LHCN-M2 (cell line): ENCODE results near the gene COQ2. TPM values are rescaled to one million over a fixed set of nuclear protein-coding genes. Genes with fewer than 3 reads are reported as not detected.
"Not testable (repeated sequence)": the region's sequence is repeated elsewhere in the genome, so short reads cannot be mapped to it uniquely, and the experiment has no call there.

ENCODE experiments used
- DNase-seq: peaks from one replicate; pipeline ENCODE4 v3.0.0-alpha.2; 2012; ENCODE audit warnings: low read depth
- total RNA-seq: library from RNA; depleted of rRNA; stranded (reverse); fragments of >200 nt; gene quantifications from 2 replicates; pipeline ENCODE4 v1.2.3, GENCODE V29; 2014

COQ2 gene
- total RNA-seq, 1 experiment from 2014 or later, result 25.5 TPM

DNA sequence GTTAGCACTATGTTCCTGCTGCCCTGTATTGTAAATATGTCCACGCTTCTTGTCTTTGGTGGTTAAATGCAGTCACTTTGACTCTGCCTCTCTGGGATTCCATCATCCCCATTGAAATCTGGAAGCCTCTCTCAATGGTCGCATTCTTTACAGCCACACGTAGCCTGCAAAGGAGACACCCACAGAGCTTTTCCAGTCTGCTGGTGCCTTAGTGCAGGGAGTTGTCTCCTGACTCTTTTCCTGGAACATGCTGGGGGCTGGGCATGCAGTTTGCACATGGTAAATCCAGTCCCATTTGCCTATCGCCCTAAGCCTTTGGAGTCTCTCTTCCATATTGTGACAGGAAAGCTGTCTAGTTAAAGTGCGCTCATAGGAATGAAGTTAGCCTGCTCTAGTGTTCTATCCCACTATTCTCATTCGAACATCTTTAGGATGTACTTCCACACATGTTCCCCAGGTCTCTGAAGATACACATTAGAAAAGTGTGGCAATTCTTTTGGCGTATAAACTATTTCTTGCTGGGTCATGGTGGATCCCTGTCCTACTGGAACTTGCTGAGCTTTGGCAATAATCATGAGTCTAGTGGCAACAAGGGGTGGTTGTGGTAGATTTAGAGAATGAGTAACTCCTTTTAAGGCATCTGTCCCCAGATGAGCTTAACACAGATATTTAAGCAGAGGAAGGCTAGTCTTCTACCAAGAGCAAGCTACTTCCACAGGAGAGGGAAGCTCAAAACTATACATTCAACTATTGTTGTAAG lies 33.7 kb downstream of the COQ2 start:
- DNase-seq, result no peak

- DNase-seq, result no peak
These were observed 36.1 kb downstream of the COQ2 start for GRCh38 chr4:83248486-83248885.

DNA sequence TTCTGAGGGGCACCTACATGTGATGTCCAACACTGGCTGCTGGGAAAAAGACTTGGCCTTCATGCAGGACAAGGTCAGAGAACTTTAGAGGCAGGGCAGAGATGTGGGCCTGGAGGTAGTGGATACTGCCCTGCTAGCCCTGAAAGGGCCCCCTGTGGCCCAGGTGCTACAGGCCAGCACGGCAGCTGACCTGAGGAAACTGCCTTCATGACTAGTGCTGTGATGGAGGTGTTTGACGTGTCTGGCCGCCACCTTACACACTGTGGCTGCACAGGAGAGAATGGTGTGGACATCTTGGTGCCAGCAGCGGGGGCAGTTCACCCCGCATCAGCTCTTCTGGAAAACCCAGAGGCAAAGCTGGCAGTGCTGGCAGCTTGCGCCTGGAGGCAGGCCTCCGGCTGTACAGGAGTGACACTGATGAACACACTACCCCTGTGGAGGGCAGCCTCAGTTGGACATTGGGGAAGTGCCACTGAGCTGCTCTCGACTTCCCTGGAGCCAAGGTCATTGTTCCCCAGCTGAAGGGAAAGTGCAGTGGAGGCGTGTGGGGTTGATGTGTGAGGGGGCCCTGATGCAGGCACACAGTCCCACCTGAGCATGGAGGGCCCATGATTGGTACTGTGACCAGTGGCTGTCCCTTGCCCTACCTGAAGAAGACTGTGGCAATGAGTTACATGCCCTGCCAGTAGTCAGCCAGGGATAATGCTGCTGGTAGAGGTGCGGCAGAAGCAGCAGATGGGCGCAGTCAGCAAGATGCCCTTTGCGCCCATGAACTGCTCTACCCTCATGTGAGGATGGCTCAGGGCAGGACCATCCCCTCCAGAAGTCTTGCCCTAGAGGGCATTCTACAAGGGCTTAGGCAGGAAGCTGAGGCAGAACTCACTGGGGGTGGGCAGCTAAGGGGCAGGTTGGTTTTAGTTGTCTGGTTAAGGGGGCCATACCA lies 36.9 kb downstream of the COQ2 start:
- no peak for DNase-seq

DNA sequence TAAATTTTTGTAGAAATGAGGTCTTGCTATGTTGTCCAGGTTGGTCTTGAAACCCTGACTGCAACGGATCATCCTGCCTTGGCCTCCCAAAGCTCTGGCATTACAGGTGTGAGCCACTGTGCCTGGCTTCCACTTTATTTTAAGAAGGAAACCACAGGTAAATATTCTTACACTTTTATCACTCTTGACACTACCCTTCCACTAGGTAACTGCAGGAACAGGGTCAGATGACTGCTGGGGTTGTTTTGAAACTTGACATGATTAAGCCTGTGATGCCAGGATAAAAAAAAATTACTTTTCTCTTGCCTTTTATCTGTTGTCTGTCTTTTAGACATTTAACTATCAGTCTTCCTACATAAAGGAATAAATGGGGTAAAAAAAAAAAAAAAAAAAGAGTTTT lies 43.5 kb downstream of the COQ2 start:
- DNase-seq, result no peak

- DNase-seq, result no peak
These were observed 44.2 kb downstream of the COQ2 start for GRCh38 chr4:83240379-83240875.

DNA sequence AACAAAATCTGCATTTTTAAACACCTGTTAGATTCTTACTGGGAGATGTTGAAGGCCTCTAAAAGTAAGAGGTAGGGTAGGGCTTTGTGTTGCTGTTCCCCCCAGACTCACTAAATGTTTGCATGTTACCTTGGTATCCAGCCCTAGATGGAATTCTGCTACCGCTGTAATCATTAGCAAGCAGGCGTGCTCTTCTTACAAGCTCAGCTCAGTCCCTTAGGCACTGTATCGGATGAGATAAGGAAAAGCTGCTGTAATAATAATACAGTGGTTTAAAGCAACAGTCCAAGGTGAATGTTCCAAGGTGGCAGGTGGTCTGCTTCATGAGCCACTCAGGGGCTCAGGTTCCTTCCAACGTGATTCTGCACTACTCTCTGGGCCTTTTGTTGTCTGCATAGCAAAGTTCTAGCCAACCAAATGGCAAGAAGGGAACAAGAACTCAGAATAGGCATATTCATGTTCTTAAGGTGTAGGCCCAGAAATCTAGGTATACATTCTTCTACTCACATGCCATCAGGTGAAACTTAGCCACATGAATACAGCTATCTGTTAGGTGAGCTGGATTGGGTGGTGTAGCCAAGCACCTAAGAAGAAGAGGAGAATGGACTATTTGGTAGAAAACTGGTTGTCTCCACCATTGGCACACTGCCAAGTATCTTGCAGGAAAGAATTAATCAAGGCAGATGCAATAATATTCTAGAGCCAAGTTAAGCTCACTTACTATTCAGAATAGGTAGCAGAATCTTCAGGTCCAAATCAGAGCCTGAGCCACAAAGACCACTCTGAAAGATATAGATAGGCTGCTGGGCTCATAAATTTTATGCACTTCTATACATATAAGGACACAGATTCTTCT lies 46.0 kb downstream of the COQ2 start:
- no peak for DNase-seq

DNA sequence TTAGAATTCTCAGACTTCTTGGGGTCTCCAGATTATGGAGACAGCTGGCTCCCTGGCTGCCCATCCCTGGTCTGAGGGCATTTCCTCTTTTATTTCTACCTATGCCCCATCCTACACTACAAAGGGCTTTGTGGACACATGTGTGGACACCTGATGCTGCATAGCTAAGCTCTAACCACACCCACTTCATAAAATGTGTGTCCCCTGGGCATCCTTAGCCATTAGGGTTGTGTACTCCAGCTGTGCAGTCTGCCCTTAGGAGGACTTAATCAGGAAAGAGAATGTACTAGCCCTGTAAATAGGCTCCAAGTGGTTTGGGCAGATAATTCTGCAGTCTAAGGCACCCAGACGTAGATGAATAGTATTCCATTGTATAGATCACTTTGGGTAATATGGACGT lies 47.0 kb downstream of the COQ2 start:
- no peak for DNase-seq

DNA sequence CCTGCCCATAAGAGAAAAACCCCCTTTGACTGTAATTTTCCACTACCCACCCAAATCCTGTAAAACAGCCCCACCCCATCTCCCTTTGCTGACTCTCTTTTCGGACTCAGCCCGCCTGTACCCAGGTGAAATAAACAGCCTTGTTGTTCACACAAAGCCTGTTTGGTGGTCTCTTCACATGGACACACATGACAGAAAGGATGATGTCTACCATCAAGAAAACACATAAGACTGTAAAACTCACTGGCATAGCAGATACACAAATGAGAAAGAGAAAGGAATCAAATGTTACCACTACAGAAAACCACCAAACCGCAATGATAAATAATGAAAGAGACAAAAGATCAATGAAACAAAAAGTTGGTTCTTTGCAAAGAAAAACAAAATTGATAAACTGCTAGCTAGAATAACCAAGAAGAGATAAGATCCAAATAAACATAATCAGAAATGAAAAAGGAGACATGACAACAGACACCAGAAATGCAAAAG lies 48.9 kb downstream of the COQ2 start:
- not testable (repeated sequence) for DNase-seq

- no peak for DNase-seq
These were observed 49.5 kb downstream of the COQ2 start for GRCh38 chr4:83234902-83235644.

GRCh38 chr4:83234387-83234786 lies 50.2 kb downstream of the COQ2 start:
- DNase-seq, result not testable (repeated sequence)

- no peak for DNase-seq
These were observed 52.5 kb downstream of the COQ2 start for GRCh38 chr4:83232082-83232481.

DNA sequence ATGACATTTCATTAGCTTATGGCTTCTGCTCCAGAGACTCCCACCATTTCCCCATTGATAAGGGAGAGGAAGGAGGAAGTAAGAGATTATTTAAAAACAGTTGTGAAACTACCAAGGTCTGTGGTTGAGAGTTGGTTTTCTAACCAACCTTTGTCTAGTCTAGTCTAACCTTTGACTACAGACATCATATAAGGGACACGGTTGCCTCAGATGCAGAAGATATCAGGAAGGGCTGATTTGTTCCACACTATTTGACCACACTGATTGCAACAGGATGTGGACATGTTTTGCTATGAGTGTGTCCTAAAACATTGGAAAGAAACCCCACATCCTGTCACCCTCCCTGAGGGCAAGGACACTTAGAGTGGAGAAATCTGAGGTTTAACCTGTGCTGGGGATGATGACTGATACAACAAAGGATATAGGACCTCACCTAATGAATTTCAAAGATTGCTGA lies 53.0 kb downstream of the COQ2 start:
- DNase-seq, result peak; percentile 41

- no peak for DNase-seq
These were observed 53.7 kb downstream of the COQ2 start for GRCh38 chr4:83230928-83231327.

DNA sequence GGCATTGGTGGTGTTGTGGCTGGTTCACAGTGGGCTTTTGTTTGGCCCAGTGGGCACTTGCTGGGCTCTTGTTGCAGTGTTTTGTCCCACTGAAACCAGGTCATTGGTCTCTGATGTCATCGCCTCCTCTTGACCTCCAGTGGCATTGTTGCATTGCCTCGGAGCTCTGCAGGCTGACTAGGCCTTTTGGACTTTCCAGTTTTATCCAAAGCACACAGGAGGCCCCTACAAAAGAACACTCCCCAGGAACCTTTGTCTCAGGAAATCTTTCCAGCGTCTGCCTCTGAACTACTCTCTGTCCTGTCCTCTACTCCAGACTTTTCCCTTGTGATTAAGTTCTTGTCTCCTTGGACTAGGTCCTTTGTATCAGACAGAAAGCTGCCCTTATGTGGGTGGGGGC lies 54.8 kb downstream of the COQ2 start:
- DNase-seq, result no peak

DNA sequence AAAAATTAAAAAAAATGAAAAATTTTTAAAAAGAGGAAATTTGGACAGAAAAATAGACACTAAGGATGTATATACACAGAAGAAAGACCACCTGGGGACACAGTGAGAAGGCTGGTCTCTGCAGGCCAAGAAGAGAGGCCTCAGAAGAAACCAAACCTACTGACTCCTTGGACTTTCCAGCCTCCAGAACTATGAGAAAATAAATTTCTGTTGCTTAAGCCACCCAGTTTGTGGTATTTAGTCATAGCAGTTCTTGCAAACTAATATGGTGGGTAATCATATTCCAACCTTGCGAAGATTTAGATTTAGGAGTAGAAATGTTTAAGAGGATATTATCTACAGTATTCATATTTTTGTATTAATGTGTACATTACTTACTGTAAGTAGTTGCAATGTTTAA lies 56.4 kb downstream of the COQ2 start:
- no peak for DNase-seq

DNA sequence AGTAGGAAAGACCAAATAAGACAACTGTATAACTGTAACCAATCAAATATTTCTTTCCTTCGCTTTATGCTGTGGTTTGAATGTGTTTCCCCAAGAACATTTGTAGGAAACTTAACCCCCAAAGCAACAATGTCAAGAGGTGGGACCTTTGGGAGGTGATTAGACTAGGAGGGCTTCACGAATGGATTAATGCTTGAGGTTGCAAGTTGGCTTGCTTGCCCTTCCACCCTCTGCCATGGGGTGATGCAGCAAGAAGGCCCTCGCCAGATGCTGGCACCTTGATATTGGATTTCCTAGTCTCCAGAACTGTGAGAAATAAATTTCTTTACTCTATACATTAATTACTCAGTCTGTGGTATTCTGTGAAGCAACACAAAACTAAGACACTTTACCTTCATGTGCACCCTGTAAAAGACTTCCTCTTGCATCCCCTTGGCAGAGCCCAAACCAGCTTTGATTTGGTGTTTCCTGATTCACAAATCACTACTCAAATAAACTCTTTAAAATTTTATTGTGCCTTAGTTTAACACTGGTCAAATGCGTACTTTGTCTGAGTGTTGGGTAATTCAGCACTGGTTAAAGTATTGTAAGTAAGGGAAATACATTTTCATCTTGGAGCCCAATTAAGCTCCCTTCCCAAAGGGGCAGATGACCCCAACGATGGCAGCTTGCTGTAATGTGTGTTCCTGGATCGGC lies 59.9 kb downstream of the COQ2 start:
- no peak for DNase-seq

- no peak for DNase-seq
These were observed 60.8 kb downstream of the COQ2 start for GRCh38 chr4:83223781-83224180.

- DNase-seq, result no peak
These were observed 62.6 kb downstream of the COQ2 start for GRCh38 chr4:83221897-83222441.
